Upper lobe of right lung (tissue), 1 donor: ENCODE data around the gene CGN. TPM values are rescaled to one million over a fixed set of nuclear protein-coding genes. Genes with fewer than 3 reads are reported as not detected.

Source experiments
- ATAC-seq: fragments of 200-7000 bp; cut with Tn5 transposase; one replicate; pipeline ENCODE4 v1.9.1; 2020; ENCODE audit warnings: mild to moderate bottlenecking, moderate library complexity
- DNase-seq: peaks from one replicate; pipeline ENCODE4 v3.0.0-alpha.2; 2020
- H3K27ac ChIP-seq: fragments of 200-600 bp; one replicate; pipeline ENCODE4 v1.8.0; 2022
- H3K27me3 ChIP-seq: fragments of 200-600 bp; one replicate; pipeline ENCODE4 v1.8.0; 2022; ENCODE audit warnings: mild to moderate bottlenecking
- H3K36me3 ChIP-seq: fragments of 200-600 bp; one replicate; pipeline ENCODE4 v1.8.0; 2022
- H3K4me1 ChIP-seq: fragments of 200-600 bp; one replicate; pipeline ENCODE4 v1.8.0; 2022
- H3K4me3 ChIP-seq: fragments of 200-600 bp; one replicate; pipeline ENCODE4 v1.8.0; 2022; ENCODE audit warnings: mild to moderate bottlenecking
- H3K9me3 ChIP-seq: fragments of 200-600 bp; one replicate; pipeline ENCODE4 v1.8.0; 2022
- CTCF ChIP-seq: fragments of 200-600 bp; IDR thresholded peaks from one replicate; pipeline ENCODE4 v1.8.0; 2022; ENCODE audit warnings: antibody characterized with exemption
- intact Hi-C: fragments of 100-400 bp; cut with DNase I; formaldehyde crosslinking; loops from one replicate; pipeline ENCODE4 v1.11.0; 2022
- total RNA-seq: library from RNA; stranded (reverse); fragmentation: NEBNext Ultra II Directional; extraction: Animal tissue kit (Norgen Biotek cat#: 25700); gene quantifications from one replicate; pipeline ENCODE4 v1.2.1, GENCODE V29; 2021
- donor health status: DM: no; HTN: yes; CAD: no; lungs with severe emphysema.

Gene CGN
- total RNA-seq, 1 donor from 2014 or later, result 62.5 TPM

GRCh38 chr1:151502035-151502700, 9.0 kb upstream of the CGN start:
- H3K4me3 ChIP-seq, result no peak overlapping the region
- H3K36me3 ChIP-seq, result no peaks in the 10 kb centered on the region
- ATAC-seq, result no peak
- H3K27me3 ChIP-seq, result no peaks in the 10 kb centered on the region
- intact Hi-C loops, result no loop called here
- no peaks in the 10 kb centered on the region for H3K4me1 ChIP-seq
- no peaks in the 10 kb centered on the region for H3K9me3 ChIP-seq
- no peak for DNase-seq
- no peak for TF ChIP-seq CTCF
- no peak overlapping the region for H3K27ac ChIP-seq

GRCh38 chr1:151502859-151503780, 8.1 kb upstream of the CGN start:
- H3K36me3 ChIP-seq, result no peaks in the 10 kb centered on the region
- DNase-seq (no peak), ATAC-seq (peak; percentile 36)
- intact Hi-C loops, result no loop called here
- no peaks in the 10 kb centered on the region for H3K4me1 ChIP-seq
- no peak overlapping the region for H3K4me3 ChIP-seq
- no peak overlapping the region for H3K27ac ChIP-seq
- no peaks in the 10 kb centered on the region for H3K9me3 ChIP-seq
- no peaks in the 10 kb centered on the region for H3K27me3 ChIP-seq
- no peak for TF ChIP-seq CTCF

GRCh38 chr1:151504252-151504651, 6.9 kb upstream of the CGN start:
- Histone ChIP-seq H3K4me3 (no peak overlapping the region), H3K36me3 (no peaks in the 10 kb centered on the region), H3K27me3 (no peaks in the 10 kb centered on the region), H3K4me1 (no peaks in the 10 kb centered on the region), H3K27ac (no peak overlapping the region), H3K9me3 (no peaks in the 10 kb centered on the region)
- intact Hi-C loops, result no loop called here
- ATAC-seq (no peak), DNase-seq (no peak)
- TF ChIP-seq CTCF, result no peak

GRCh38 chr1:151504759-151505158, 6.4 kb upstream of the CGN start:
- ATAC-seq (no peak), DNase-seq (no peak)
- H3K27ac ChIP-seq, result no peak overlapping the region
- H3K9me3 ChIP-seq, result no peaks in the 10 kb centered on the region
- intact Hi-C loops, result no loop called here
- no peak for TF ChIP-seq CTCF
- H3K4me3 ChIP-seq, result no peak overlapping the region
- H3K4me1 ChIP-seq, result no peaks in the 10 kb centered on the region
- no peaks in the 10 kb centered on the region for H3K27me3 ChIP-seq
- H3K36me3 ChIP-seq, result no peaks in the 10 kb centered on the region

GRCh38 chr1:151508833-151509232, 2.4 kb upstream of the CGN start:
- no peak for TF ChIP-seq CTCF
- Histone ChIP-seq H3K36me3 (no peaks in the 10 kb centered on the region), H3K9me3 (no peaks in the 10 kb centered on the region), H3K4me1 (peaks cover 17% of the 10 kb centered on the region), H3K4me3 (no peak overlapping the region), H3K27ac (no peak overlapping the region), H3K27me3 (no peaks in the 10 kb centered on the region)
- DNase-seq (no peak), ATAC-seq (peak; percentile 1)
- intact Hi-C loops, result no loop called here
